Activated naive CD4-positive, alpha-beta T cell (primary cell): Measurements from ENCODE around the gene RHBDF1.
"Not testable (repeated sequence)": the region's sequence is repeated elsewhere in the genome, so short reads cannot be mapped to it uniquely, and the experiment has no call there.

Experiments used
- DNase-seq, 4 experiments: peaks; one replicate each; lab custom pipeline; 2025; lab: John Stamatoyannopoulos, UW

RHBDF1 gene

GRCh38 chr16:59440-60059, 12.9 kb downstream of the RHBDF1 start:
- DNase-seq: no peak

GRCh38 chr16:58491-59439, 13.7 kb downstream of the RHBDF1 start:
- DNase-seq: no peak

- DNase-seq: no peak
Measured at GRCh38 chr16:57711-58110, 14.7 kb downstream of the RHBDF1 start.

GRCh38 chr16:56231-56927, 16.1 kb downstream of the RHBDF1 start:
- DNase-seq: no peak

- no peak for DNase-seq
Measured at GRCh38 chr16:55571-56136, 16.8 kb downstream of the RHBDF1 start.

- no peak for DNase-seq
Measured at GRCh38 chr16:54237-54581, 18.2 kb downstream of the RHBDF1 start.

- DNase-seq: peak; percentile 93 to 97 (median 96)
Measured at GRCh38 chr16:53346-54236, 18.8 kb downstream of the RHBDF1 start, which contains the start of the genes POLR3K and SNRNP25. Gene POLR3K (minus strand): TSS chr16:53608. CDS start chr16:53586, 22 bp downstream. Gene SNRNP25 (plus strand): TSS chr16:53828. CDS start chr16:54017, 189 bp downstream.

GRCh38 chr16:50769-51591, 21.5 kb downstream of the RHBDF1 start:
- no peak for DNase-seq

- DNase-seq: no peak
Measured at GRCh38 chr16:47234-47633, 25.2 kb downstream of the RHBDF1 start.

GRCh38 chr16:46510-46909, 25.9 kb downstream of the RHBDF1 start:
- not testable (repeated sequence) for DNase-seq

- no peak for DNase-seq
Measured at GRCh38 chr16:45454-45853, 27.0 kb downstream of the RHBDF1 start.

GRCh38 chr16:44655-45054, 27.8 kb downstream of the RHBDF1 start:
- DNase-seq: no peak

GRCh38 chr16:43294-43693, 29.1 kb downstream of the RHBDF1 start:
- DNase-seq: no peak

GRCh38 chr16:42691-43090, 29.7 kb downstream of the RHBDF1 start:
- DNase-seq: no peak

GRCh38 chr16:42069-42457, 30.4 kb downstream of the RHBDF1 start:
- DNase-seq: no peak

- DNase-seq: no peak
Measured at GRCh38 chr16:41439-42068, 30.9 kb downstream of the RHBDF1 start.

- DNase-seq: no peak
Measured at GRCh38 chr16:38941-39892, 33.2 kb downstream of the RHBDF1 start.

GRCh38 chr16:38206-38605, 34.2 kb downstream of the RHBDF1 start:
- not testable (repeated sequence) for DNase-seq

- DNase-seq: no peak
Measured at GRCh38 chr16:37511-37910, 34.9 kb downstream of the RHBDF1 start.
